GM19043 (cell line): Measurements from ENCODE around the gene TMEM131L.
A peak's percentile ranks its signal among the peaks of the same experiment; 100 is the strongest.
"Not testable (repeated sequence)": the region's sequence is repeated elsewhere in the genome, so short reads cannot be mapped to it uniquely, and the experiment has no call there.

Experiments
- ATAC-seq: cut with Tn5 transposase; IDR thresholded peaks from one replicate; pipeline ENCODE4 v1.9.1; 2021; ENCODE audit warnings: low read depth; ENCODE audit not compliant: unreplicated experiment

Gene TMEM131L

GRCh38 chr4:153448003-153448731 lies 18.0 kb upstream of the TMEM131L start:
- no peak for ATAC-seq

- no peak for ATAC-seq
These were observed 16.8 kb upstream of the TMEM131L start for GRCh38 chr4:153449338-153449737.

- peak; percentile 58 for ATAC-seq
These were observed 15.6 kb upstream of the TMEM131L start for GRCh38 chr4:153450544-153450917.

GRCh38 chr4:153451145-153451544 lies 15.0 kb upstream of the TMEM131L start:
- not testable (repeated sequence) for ATAC-seq

GRCh38 chr4:153451911-153452657 lies 14.1 kb upstream of the TMEM131L start:
- ATAC-seq: no peak

GRCh38 chr4:153452658-153453378 lies 13.3 kb upstream of the TMEM131L start:
- no peak for ATAC-seq

GRCh38 chr4:153453402-153453801 lies 12.8 kb upstream of the TMEM131L start:
- ATAC-seq: no peak

- ATAC-seq: no peak
These were observed 7.2 kb upstream of the TMEM131L start for GRCh38 chr4:153458969-153459368.

GRCh38 chr4:153461549-153461948 lies 4.6 kb upstream of the TMEM131L start:
- not testable (repeated sequence) for ATAC-seq

- ATAC-seq: no peak
These were observed 2.1 kb upstream of the TMEM131L start for GRCh38 chr4:153464068-153464467.

GRCh38 chr4:153465140-153465539 lies 1.0 kb upstream of the TMEM131L start:
- no peak for ATAC-seq

GRCh38 chr4:153465615-153466080 lies 512 bp upstream of the TMEM131L start:
- ATAC-seq: no peak

- peak; percentile 54 for ATAC-seq
These were observed 1.1 kb downstream of the TMEM131L start for GRCh38 chr4:153466949-153467896.

- ATAC-seq: no peak
These were observed 1.7 kb downstream of the TMEM131L start for GRCh38 chr4:153467897-153468262.

GRCh38 chr4:153468587-153468986 lies 2.4 kb downstream of the TMEM131L start:
- peak; percentile 21 for ATAC-seq

GRCh38 chr4:153469031-153469430 lies 2.9 kb downstream of the TMEM131L start:
- no peak for ATAC-seq

GRCh38 chr4:153471071-153471697 lies 5.0 kb downstream of the TMEM131L start:
- ATAC-seq: not testable (repeated sequence)

- ATAC-seq: peak; percentile 29
These were observed 5.5 kb downstream of the TMEM131L start for GRCh38 chr4:153471698-153472093.

- ATAC-seq: peak; percentile 41
These were observed 6.2 kb downstream of the TMEM131L start for GRCh38 chr4:153472122-153473037.
